GM15510 (cell line): ENCODE data around the gene GPALPP1.

Experiments
- POLR2A ChIP-seq: IDR thresholded peaks from 3 replicates; pipeline ENCODE4 v1.6.1; 2011; ENCODE audit warnings: borderline replicate concordance; ENCODE audit not compliant: insufficient read length; ENCODE audit errors: extremely low read depth

Gene GPALPP1

GRCh38 chr13:45040622-45041021 is 51.3 kb downstream of the GPALPP1 start:
- no peak for TF ChIP-seq POLR2A

DNA sequence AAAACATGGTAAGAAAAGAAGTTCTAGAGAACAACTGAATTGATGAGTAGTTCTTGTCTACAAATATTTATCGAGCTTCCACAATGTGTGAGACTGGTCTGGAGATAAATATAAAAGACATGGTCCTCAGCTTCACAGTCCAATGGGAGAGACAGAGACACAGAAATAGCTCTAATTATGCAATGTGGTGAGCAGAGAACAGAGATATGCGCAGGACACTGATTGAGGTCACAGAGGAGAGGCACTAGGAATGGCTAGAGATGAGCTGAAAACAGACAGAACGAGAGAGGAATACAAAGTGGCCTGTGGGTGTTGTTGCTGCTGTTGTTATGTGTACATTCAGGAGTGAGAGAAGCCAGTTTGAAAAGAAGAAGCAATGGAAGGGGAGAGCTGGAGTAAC is 53.2 kb downstream of the GPALPP1 start:
- TF ChIP-seq POLR2A = no peak

DNA sequence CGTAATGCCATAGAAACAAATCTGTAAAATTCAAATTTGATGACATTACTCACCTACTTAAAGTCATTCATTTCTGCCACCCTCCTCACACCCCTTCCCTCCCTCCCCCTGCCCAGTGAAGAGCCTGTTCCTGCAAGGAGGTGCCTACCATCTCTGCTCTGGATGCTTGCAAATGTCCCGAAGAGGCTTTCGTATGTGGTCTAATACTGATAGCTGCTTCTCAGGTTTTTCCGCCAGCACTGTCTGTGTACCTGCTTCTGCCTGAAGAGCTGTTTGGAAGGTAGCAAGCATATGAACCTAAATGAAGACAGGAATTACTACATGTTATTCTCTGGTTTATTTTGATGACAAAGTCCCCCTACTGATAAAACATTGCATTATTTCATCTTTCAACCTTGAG is 57.1 kb downstream of the GPALPP1 start:
- no peak for TF ChIP-seq POLR2A

GRCh38 chr13:45047394-45048310 is 58.3 kb downstream of the GPALPP1 start:
- TF ChIP-seq POLR2A = no peak

- no peak for TF ChIP-seq POLR2A
Measured at GRCh38 chr13:45048890-45049407, 59.6 kb downstream of the GPALPP1 start.

DNA sequence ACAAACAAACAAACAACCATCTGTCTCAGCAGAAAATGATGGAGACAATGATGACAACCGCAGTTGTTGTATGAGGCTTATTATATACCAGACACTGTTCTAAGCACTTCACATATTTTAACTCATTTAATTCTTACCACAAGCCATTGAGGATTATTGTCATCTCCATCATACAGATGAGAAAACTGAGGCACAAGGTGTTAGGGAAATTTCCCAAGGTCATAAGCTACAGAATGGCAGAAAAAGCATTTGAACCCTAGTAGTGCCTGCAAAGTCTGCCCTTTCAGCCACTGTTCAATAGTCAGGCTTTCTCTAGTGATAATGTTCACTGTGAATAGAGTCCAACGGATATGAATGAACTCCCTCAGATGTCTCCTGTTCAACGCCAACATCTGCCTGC is 60.1 kb downstream of the GPALPP1 start:
- no peak for TF ChIP-seq POLR2A

- no peak for TF ChIP-seq POLR2A
Measured at GRCh38 chr13:45051315-45051714, 62.0 kb downstream of the GPALPP1 start.

GRCh38 chr13:45055198-45055901 is 66.0 kb downstream of the GPALPP1 start:
- no peak for TF ChIP-seq POLR2A

- no peak for TF ChIP-seq POLR2A
Measured at GRCh38 chr13:45055902-45056648, 66.7 kb downstream of the GPALPP1 start.

- TF ChIP-seq POLR2A = no peak
Measured at GRCh38 chr13:45060062-45060461, 70.7 kb downstream of the GPALPP1 start.

DNA sequence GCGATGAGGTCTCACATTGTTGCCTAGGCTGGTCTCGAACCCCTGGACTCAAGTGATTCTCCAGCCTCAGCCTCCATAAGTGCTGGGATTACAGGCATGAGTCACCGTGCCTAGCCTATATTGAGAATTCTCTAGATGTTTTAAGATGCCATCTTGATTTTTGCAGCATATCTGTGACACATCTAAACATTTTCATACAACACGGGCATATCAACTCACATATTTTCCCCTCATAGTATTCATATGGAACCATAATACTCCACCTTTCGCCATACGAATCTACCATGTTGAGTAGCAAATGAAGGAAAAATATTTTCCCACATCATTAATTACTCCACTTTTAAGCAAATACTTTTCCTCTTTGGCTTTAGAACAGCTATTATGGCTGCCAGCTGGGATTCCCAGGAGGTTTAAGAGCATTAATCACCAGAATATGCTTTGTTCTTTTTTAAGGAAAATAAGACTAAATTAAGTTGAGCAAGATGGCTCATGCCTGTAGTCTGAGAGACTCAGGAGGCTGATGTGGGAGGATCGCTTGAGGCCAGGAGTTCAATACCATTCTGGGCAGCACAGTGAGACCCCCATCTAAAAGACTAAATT is 74.0 kb downstream of the GPALPP1 start:
- TF ChIP-seq POLR2A = no peak

GRCh38 chr13:45064889-45065288 is 75.6 kb downstream of the GPALPP1 start:
- no peak for TF ChIP-seq POLR2A

DNA sequence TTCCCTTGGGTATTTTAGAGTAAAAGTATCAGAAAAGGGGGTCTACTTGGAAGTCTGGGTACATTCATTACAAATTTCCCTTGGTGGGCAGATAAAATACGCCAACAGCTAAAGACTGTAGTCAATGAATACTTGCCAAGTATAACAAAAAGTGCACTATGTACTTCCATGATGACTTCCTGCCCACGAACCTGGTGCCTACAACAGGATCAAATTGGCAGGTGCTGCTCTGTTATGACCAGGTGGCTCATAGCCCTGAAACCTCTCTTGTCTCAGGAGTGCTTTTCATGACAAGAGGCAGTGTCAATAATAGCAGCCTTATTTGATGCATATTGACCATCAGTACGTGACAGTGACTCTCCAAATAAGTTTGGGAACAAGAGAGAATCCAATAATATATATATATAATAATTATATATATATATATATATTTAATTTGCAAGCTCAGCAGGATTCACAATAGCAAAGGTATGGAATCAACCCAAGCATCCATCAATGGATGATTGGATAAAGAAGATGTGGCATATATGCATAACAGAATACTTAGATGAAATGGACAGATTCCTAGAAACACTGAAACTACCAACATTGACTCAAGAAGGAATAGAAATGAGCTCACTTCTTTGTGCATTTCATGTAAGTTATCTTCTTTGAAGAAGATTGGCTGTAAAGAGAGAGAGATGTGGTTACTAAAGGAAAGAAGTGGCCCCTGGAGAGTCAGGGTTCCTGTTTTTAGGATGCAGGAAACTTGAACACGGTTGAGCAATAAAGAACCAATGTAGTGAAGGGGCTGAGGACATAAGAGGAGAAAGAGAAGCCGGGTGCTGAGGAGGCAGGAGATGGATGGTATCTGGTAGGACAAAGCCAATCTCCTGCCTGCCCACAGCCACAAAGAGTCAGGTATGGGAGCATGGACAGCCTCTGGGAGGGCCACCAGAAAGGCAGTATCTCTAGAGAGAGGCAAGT is 79.0 kb downstream of the GPALPP1 start:
- TF ChIP-seq POLR2A = no peak
